SH-SY5Y (cell line): ENCODE data around the gene STYXL1.

Experiments
- GATA2 ChIP-seq: IDR thresholded peaks from 2 replicates; pipeline ENCODE4 v1.6.1; 2011; ENCODE audit warnings: mild to moderate bottlenecking, low read depth, low read length
- GATA3 ChIP-seq: IDR thresholded peaks from 2 replicates; pipeline ENCODE4 v1.6.1; 2011; ENCODE audit warnings: low read depth, mild to moderate bottlenecking, low read length, moderate library complexity

GRCh38 chr7:75963381-75963995 is 84.3 kb downstream of the STYXL1 start:
- no peak for TF ChIP-seq GATA2
- TF ChIP-seq GATA3: no peak
